Measurements from ENCODE around the gene ROR1.

The ROR1 gene

GRCh38 chr1:64046891-64047290, 273.1 kb downstream of the ROR1 start:
- DNase-seq (ENCODE audit: low spot score) (no peak), FAIRE-seq (no peak)

GRCh38 chr1:64047549-64047996, 273.8 kb downstream of the ROR1 start:
- no peak for FAIRE-seq
- no peak for DNase-seq (ENCODE audit: low spot score)

- no peak for DNase-seq (ENCODE audit: low spot score)
- FAIRE-seq, result no peak
Measured at GRCh38 chr1:64049900-64050540, 276.2 kb downstream of the ROR1 start.

- FAIRE-seq, result no peak
Measured at GRCh38 chr1:64050601-64051000, 276.8 kb downstream of the ROR1 start.

GRCh38 chr1:64051796-64052195, 278.0 kb downstream of the ROR1 start:
- DNase-seq (ENCODE audit: low spot score) (no peak), FAIRE-seq (no peak)

More at GRCh38 chr1:64050601-64051000, 276.8 kb downstream of the ROR1 start:
- no peak for DNase-seq (ENCODE audit: low spot score)

- FAIRE-seq (no peak), DNase-seq (ENCODE audit: low spot score) (no peak)
Measured at GRCh38 chr1:64052777-64053176, 279.0 kb downstream of the ROR1 start.

- DNase-seq (ENCODE audit: low spot score) (no peak), FAIRE-seq (no peak)
Measured at GRCh38 chr1:64055310-64055709, 281.5 kb downstream of the ROR1 start.

- DNase-seq (ENCODE audit: low spot score) (peak; percentile 56), FAIRE-seq (peak; percentile 79)
Measured at GRCh38 chr1:64059556-64059955, 285.7 kb downstream of the ROR1 start.

GRCh38 chr1:64060611-64061302, 286.9 kb downstream of the ROR1 start:
- FAIRE-seq, result no peak
- DNase-seq (ENCODE audit: low spot score), result no peak

- FAIRE-seq, result no peak
Measured at GRCh38 chr1:64061430-64062104, 287.8 kb downstream of the ROR1 start.

GRCh38 chr1:64062529-64062928, 288.7 kb downstream of the ROR1 start:
- FAIRE-seq (no peak), DNase-seq (ENCODE audit: low spot score) (no peak)

More at GRCh38 chr1:64061430-64062104, 287.8 kb downstream of the ROR1 start:
- no peak for DNase-seq (ENCODE audit: low spot score)

GRCh38 chr1:64062941-64063581, 289.2 kb downstream of the ROR1 start:
- DNase-seq (ENCODE audit: low spot score) (peak; percentile 45), FAIRE-seq (peak; percentile 49)

- FAIRE-seq, result no peak
- DNase-seq (ENCODE audit: low spot score), result no peak
Measured at GRCh38 chr1:64065571-64065970, 291.8 kb downstream of the ROR1 start.

GRCh38 chr1:64072089-64072793, 298.4 kb downstream of the ROR1 start:
- no peak for DNase-seq (ENCODE audit: low spot score)
- FAIRE-seq, result no peak

- DNase-seq (ENCODE audit: low spot score) (no peak), FAIRE-seq (no peak)
Measured at GRCh38 chr1:64073705-64074104, 299.9 kb downstream of the ROR1 start.

GRCh38 chr1:64074767-64075166, 300.9 kb downstream of the ROR1 start:
- DNase-seq (ENCODE audit: low spot score), result no peak
- FAIRE-seq, result no peak

GRCh38 chr1:64077281-64077940, 303.6 kb downstream of the ROR1 start:
- FAIRE-seq (no peak), DNase-seq (ENCODE audit: low spot score) (no peak)

- DNase-seq (ENCODE audit: low spot score), result no peak
- FAIRE-seq, result peak; percentile 4
Measured at GRCh38 chr1:64080941-64081562, 307.2 kb downstream of the ROR1 start.

- FAIRE-seq (peak; percentile 55), DNase-seq (ENCODE audit: low spot score) (peak; percentile 70)
Measured at GRCh38 chr1:64082459-64082858, 308.6 kb downstream of the ROR1 start.

GRCh38 chr1:64084451-64084850, 310.6 kb downstream of the ROR1 start:
- no peak for DNase-seq (ENCODE audit: low spot score)
- FAIRE-seq, result no peak
